ENCODE data around the gene ICE1. TPM values are rescaled to one million over a fixed set of nuclear protein-coding genes. Genes with fewer than 3 reads are reported as not detected.

Gene ICE1, protein sequence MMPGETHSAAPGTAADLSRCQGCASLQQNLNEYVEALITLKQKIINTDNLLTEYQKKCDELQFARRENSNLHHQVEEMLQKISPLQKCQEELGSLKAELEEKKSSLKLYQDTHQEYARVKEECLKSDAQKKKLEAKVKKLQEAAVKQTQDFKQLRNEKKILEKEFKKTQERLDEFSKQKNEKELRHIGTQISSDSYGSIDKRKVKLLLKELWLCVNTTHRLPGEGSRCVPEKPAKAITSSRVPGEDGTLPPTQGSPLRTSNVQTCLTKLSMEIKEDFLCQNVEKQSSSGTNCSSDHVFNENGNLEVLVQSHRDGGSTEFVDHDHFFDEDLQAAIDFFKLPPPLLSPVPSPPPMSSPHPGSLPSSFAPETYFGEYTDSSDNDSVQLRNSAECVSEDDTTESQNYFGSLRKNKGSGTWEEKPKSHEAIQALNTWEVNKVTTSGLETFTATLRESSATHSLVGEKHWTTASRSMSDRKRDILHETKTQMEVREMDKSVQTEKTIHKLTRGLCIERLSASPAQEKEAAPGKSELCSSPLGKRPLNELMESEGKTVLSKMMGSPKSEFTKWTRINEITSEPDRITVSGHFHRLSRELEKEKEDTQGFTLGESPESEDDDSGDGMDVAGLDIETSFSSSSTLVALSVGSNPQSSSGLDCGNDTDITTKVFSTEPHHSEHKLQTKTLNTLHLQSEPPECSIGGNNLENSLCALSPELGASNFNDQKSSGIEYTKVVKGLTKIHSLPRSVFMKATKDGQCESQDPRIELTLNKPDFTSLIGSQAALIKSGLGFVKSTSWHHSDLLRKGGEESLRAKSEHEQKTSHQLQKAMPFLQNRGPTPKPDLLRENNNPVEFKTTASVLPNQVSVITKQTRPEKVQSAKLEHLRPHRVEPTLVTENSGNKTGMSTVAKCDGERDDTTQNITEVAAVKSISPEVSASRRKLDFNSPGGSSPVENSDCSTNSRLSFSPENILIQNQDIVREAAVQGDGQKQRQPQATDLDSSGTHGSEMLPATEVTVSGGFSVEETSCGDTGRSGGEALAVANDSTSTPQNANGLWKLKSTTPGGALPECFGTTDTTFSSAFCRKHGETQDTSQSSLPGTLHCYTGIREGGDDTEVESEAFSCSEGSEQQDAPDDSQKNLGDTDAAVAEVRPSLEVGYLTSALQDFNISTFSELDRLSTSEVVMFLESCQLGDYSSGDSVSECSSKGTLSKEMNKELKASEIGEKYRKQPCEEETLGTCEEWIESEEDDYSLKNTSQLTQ (N-terminal part only)
- total RNA-seq = 10 to 100 TPM; 30.2 to 30.4 TPM

DNA sequence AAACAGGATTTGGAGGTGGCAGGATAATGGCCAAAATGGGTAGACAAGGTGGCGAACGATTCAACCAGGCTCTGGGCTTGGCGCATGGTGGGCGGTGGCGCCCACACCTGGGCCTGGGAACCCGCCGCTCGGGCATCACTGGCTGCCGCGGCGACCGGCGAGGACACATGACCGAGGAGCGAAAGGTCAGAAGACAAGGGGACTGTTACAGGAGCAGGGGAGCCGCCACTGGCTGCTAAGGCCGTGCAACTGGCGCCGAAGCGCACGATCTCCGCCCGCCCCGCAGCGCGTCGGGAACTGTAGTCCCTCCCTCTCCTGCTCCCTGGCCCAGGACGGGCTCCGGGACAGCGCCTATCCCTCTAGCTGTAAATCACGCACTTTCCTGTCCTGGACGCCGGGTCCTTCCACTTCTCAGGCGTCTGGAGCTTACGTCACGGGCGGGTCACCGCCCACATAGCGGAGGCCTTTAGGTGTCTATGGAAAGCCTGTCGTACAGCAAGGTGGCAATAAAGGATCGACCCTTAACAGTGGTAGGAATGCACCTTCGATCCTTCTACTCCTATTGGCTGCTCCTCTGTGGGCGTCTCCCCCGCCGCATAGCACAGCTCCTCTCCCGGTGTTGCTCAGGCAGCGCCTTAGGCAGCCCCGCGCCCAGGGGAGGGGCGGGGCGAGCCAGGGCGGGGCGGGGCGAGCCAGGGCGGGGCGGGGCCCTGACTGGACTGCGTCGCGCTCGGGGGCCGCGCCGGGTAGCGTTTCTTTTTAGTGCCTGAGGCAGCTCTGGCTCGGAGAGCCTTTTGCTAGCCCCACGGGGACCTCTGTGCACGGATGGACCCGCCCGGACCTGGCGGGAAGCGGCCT lies at the start of gene ICE1:
TSS of gene ICE1 (plus strand) at position 717 of the 858 bp plus-strand sequence. CDS start 239 bp downstream, outside the sequence.
- peaks cover 19% of the 10 kb centered on the region for H3K4me1 Mint-ChIP-seq (ENCODE audit: low read depth)

DNA sequence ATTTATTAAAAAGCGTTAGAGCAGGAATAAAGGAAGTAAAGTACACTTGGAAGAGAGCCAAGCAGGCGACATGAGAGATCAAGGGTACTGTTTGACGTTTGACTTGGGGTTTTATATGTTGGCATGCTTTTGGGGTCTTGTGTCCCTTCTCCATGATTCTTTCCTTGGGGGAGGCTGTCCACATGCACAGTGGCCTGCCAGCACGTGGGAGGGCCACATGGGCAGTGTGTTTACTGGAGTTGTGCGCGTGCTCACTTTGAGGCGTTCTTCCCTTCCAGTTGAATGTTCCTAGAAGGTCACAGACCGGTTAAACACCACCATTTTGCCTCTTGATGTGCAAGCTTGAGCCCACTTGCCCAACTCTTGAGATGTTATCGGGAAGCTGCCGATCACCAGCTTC lies 49.5 kb upstream of the ICE1 start:
- Mint-ChIP-seq H3K36me3 (ENCODE audit: low read depth) (no peaks in the 10 kb centered on the region), H3K4me3 (no peak overlapping the region), H3K9me3 (ENCODE audit: insufficient read depth) (no peaks in the 10 kb centered on the region), H3K4me1 (ENCODE audit: low read depth) (no peaks in the 10 kb centered on the region), H3K27ac (no peak overlapping the region), H3K27me3 (ENCODE audit: low read depth) (no peaks in the 10 kb centered on the region)
- ATAC-seq (no peak), DNase-seq (no peak)
- ChIA-PET POLR2A (no interaction called here), CTCF (no interaction called here)

More for the DNA sequence above, at the start of gene ICE1:
- peak; percentile 93 for ATAC-seq
- ChIA-PET CTCF (interaction anchor here (1.0 to 1.7 kb wide), 6 partner anchors 11 to 542 kb away, joined by 3 to 5 read pairs (median 3); no protein-coding TSS in a partner anchor), POLR2A (interaction anchor here (0.6 to 2.0 kb wide), 12 partner anchors 11 to 1291 kb away, joined by 3 to 8 read pairs (median 4); partner anchors contain the start of gene TENT4A)
- H3K27me3 Mint-ChIP-seq (ENCODE audit: low read depth) = no peaks in the 10 kb centered on the region
- no peaks in the 10 kb centered on the region for H3K36me3 Mint-ChIP-seq (ENCODE audit: low read depth)
- peak within 1 kb of the TSS; percentile 97 for H3K4me3 Mint-ChIP-seq
- H3K9me3 Mint-ChIP-seq (ENCODE audit: insufficient read depth) = no peaks in the 10 kb centered on the region
- DNase-seq = peak; percentile 95
- peak within 1 kb of the TSS; percentile 95 for H3K27ac Mint-ChIP-seq

DNA sequence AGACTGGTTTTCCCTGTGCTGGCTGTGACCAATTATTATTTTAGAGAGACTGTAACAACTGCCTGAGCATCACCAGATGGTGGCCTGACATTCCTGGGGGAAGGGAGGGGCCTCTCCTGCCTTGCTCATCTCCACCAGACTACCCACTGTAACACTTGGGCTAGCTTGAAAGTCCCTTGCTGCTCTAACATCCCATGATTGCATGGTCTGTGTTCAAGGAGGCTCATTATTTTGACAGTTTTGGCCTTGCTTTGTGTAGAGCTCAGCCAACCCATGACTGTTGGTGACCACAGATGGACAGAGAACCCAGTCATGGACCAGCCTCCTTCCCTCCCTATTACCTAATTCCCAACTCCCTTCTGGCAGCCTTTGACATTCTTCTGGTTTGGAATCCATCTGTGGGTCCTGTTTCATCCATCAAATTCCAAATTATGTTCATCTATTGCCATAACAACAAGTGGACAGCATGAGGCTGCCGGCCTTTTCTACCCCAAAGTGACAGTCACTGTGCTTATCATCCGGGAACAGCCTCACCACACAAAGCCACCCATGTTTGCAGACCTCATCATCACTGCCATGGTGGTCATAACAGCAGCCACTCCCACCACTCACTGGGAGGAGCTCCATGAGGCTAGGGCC lies 49.0 kb upstream of the ICE1 start:
- DNase-seq (no peak), ATAC-seq (no peak)
- Mint-ChIP-seq H3K27ac (no peak overlapping the region), H3K4me3 (no peak overlapping the region), H3K4me1 (ENCODE audit: low read depth) (no peaks in the 10 kb centered on the region), H3K27me3 (ENCODE audit: low read depth) (no peaks in the 10 kb centered on the region), H3K9me3 (ENCODE audit: insufficient read depth) (no peaks in the 10 kb centered on the region), H3K36me3 (ENCODE audit: low read depth) (no peaks in the 10 kb centered on the region)
- CTCF ChIA-PET = no interaction called here
- POLR2A ChIA-PET = no interaction called here

DNA sequence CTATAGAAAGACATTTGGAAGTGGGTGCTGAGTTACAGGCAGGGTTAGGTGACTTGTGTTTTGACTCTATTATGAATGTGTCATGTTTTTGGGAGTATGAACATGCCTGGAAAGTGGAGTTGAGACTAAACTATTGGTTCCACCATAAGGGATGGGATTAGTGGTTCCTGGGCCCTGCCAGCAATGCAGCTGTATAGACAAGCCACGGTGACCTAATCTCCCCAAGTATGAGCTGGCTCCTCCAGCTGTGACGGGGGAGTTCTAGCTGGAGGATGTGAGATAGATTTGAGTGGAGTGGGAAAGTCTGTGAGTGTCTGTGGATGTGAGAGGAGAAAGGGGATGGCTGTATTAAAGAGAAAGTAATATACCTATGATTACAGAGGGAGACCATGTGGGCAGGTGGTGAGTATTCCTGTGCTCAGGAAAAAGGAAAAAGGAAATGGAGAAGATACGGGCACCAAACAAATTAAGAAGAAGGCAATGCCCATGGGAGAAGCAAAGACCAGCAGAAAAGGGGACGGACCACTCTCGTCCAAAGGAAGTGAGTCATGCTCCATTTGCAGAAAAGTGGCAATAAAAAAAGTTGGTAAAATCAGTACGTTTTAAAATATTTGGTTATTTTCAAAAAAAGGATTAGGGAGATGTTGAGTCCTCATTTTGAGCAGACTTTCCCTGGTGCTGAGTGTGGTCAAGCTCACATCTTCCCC lies 48.3 kb upstream of the ICE1 start:
- H3K4me3 Mint-ChIP-seq = no peak overlapping the region

DNA sequence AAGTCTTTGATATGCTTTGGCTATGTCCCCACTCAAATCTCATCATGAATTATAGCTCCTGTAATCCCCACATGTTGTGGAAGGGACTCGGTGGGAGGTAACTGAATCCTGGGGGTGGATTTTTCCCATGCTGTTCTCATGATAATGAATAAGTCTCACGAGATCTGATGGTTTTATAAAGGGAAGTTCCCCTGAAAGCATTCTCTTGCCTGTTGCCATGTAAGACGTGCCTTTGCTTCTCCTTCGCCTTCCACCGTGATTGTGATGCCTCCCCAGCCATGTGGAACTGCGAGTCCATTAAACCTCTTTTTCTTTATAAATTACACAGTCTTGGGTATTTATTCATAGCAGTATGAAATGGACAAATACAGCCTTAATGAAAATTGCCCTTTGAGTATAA lies 44.7 kb upstream of the ICE1 start:
- H3K4me3 Mint-ChIP-seq = no peak overlapping the region
- no peak for DNase-seq
- H3K27ac Mint-ChIP-seq = no peak overlapping the region

More for the DNA sequence above, 48.3 kb upstream of the ICE1 start:
- H3K9me3 Mint-ChIP-seq (ENCODE audit: insufficient read depth) = no peaks in the 10 kb centered on the region
- no peaks in the 10 kb centered on the region for H3K27me3 Mint-ChIP-seq (ENCODE audit: low read depth)
- H3K27ac Mint-ChIP-seq = no peak overlapping the region
- ChIA-PET CTCF (no interaction called here), POLR2A (no interaction called here)
- H3K4me1 Mint-ChIP-seq (ENCODE audit: low read depth) = no peaks in the 10 kb centered on the region
- H3K36me3 Mint-ChIP-seq (ENCODE audit: low read depth) = no peaks in the 10 kb centered on the region
- ATAC-seq (no peak), DNase-seq (no peak)

DNA sequence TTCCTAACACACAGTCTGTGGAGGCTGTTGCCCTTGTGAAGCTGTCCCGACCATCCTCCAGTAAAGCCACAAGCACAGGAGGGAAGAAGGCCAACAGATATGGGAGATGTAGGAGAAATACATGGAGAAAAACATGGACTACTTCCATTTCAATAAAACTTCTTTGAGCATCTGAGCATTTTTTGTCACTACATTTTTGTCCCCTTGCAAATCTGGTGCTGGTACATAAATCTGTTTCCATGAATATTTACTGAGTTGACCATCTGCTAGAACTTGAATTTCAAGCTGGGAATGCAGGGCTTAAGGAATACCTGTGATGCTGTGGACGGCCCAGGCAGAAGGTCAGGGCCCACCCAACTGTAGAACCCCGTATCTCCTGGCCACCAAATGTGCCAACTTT lies 43.9 kb upstream of the ICE1 start:
- POLR2A ChIA-PET = no interaction called here
- H3K36me3 Mint-ChIP-seq (ENCODE audit: low read depth) = no peaks in the 10 kb centered on the region
- no peak for ATAC-seq
- no peaks in the 10 kb centered on the region for H3K27me3 Mint-ChIP-seq (ENCODE audit: low read depth)
- H3K4me1 Mint-ChIP-seq (ENCODE audit: low read depth) = no peaks in the 10 kb centered on the region
- H3K4me3 Mint-ChIP-seq = no peak overlapping the region
- H3K9me3 Mint-ChIP-seq (ENCODE audit: insufficient read depth) = no peaks in the 10 kb centered on the region
- no peak for DNase-seq
- CTCF ChIA-PET = no interaction called here
- no peak overlapping the region for H3K27ac Mint-ChIP-seq

More for the DNA sequence above, 44.7 kb upstream of the ICE1 start:
- Mint-ChIP-seq H3K27me3 (ENCODE audit: low read depth) (no peaks in the 10 kb centered on the region), H3K9me3 (ENCODE audit: insufficient read depth) (no peaks in the 10 kb centered on the region), H3K36me3 (ENCODE audit: low read depth) (no peaks in the 10 kb centered on the region), H3K4me1 (ENCODE audit: low read depth) (no peaks in the 10 kb centered on the region)
- ChIA-PET CTCF (no interaction called here), POLR2A (no interaction called here)
- no peak for ATAC-seq

DNA sequence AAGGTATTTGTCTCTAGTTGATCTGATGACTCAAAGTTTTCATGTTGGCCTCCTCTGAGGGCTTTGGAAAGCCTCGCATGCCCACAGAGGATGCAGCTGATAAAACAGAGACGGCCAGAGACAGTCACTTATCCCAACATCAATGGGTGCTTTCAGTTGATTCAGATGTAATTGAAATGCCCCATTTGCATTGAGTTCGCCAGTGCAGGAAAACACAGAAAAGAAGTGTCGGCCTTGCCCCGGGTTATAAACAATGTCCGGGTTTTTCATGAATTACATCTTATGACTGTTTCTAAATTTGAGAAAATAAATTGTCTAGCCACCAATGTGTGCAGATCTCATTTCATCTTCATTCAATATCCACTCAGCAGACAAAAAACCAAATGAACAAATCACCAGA lies 42.2 kb upstream of the ICE1 start:
- DNase-seq = no peak
- no peak for ATAC-seq
- Mint-ChIP-seq H3K4me3 (no peak overlapping the region), H3K36me3 (ENCODE audit: low read depth) (no peaks in the 10 kb centered on the region), H3K9me3 (ENCODE audit: insufficient read depth) (no peaks in the 10 kb centered on the region), H3K27me3 (ENCODE audit: low read depth) (no peaks in the 10 kb centered on the region), H3K4me1 (ENCODE audit: low read depth) (no peaks in the 10 kb centered on the region), H3K27ac (no peak overlapping the region)
- CTCF ChIA-PET = no interaction called here
- POLR2A ChIA-PET = no interaction called here

DNA sequence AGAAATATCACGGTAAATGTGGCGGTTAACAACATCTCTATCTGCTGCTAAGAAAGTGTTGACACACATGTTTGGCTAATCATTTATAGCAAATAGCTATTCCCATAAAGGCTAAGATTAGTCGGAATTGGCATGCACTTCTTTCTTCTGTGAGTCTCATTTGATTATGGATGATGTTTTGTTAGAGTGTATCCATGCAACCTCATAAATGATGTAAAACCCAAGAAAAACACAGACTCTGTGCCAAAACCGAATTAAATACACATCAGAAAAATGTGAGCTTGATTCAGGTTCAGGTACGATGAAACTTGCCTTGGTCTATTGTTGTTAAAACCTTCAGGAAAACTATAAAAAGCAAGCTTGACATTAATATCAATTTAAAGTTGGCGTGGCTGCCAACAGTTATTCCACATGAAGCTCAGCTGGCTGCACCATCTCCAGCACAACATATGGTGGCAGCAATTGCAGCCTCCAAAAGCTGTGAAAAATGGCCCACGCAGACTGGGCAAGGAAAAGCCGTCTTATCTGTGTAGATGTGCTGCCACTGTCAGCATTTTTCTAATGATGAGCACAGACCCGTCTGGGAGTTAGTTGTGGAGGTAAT lies 41.1 kb upstream of the ICE1 start:
- ChIA-PET POLR2A (no interaction called here), CTCF (no interaction called here)
- no peak overlapping the region for H3K4me3 Mint-ChIP-seq
- H3K27me3 Mint-ChIP-seq (ENCODE audit: low read depth) = no peaks in the 10 kb centered on the region
- no peaks in the 10 kb centered on the region for H3K4me1 Mint-ChIP-seq (ENCODE audit: low read depth)
- DNase-seq (no peak), ATAC-seq (no peak)
- no peaks in the 10 kb centered on the region for H3K9me3 Mint-ChIP-seq (ENCODE audit: insufficient read depth)
- H3K36me3 Mint-ChIP-seq (ENCODE audit: low read depth) = no peaks in the 10 kb centered on the region
- H3K27ac Mint-ChIP-seq = no peak overlapping the region

DNA sequence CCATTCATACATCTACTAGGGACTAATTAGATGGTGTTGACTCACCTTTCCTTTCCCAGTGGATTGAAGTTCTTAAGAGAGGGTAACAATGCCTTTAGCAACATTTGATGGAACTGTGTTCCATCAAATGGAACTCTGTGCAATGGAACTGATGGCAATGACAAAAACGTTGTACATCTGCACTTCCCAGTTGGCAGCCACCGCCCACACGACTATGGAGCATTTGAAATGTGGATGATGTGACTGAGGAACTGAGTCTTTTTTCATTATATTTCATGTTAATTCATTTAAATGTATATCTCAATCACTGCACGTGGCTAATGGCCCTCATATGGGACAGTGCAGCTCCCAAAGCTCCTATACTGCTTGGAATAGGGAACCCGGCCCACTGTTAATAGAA lies 39.0 kb upstream of the ICE1 start:
- ChIA-PET CTCF (no interaction called here), POLR2A (no interaction called here)
- Mint-ChIP-seq H3K4me1 (ENCODE audit: low read depth) (no peaks in the 10 kb centered on the region), H3K27me3 (ENCODE audit: low read depth) (no peaks in the 10 kb centered on the region), H3K36me3 (ENCODE audit: low read depth) (no peaks in the 10 kb centered on the region), H3K9me3 (ENCODE audit: insufficient read depth) (no peaks in the 10 kb centered on the region), H3K4me3 (no peak overlapping the region), H3K27ac (no peak overlapping the region)
- ATAC-seq = no peak
- no peak for DNase-seq

DNA sequence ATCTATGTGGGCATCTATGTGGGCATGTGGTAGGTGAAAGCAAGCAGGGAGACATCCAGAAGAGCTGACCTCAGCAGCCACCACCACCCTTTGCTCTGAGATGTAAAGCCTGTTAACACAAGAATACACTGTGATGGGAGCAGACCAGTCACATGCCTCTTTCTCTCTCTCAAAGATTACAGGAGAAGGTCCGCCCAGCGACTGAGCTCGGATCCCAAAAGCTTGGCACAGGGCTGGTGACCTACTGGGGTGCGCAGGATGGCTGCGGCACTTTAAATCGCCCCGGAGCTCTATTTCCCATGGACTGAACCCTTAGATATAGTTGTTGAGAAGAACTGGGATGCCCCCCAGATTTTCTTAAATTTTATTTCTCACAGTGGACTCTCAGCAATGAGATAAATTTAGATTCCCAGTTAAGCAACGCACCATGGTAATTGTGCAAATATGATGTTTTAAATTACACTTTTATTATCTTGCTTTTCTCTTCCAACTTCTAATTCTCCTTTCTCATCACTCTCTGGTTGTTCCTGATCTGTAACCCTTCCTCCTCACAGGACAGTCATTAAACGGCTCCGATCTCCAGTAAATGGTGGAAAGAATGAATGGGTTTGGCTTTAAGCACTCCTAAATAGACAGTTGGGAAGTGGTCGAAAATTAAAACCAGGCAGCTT lies 37.7 kb upstream of the ICE1 start:
- POLR2A ChIA-PET = no interaction called here
- no peaks in the 10 kb centered on the region for H3K4me1 Mint-ChIP-seq (ENCODE audit: low read depth)

More for the DNA sequence above, 37.7 kb upstream of the ICE1 start:
- ATAC-seq = no peak
- Mint-ChIP-seq H3K27ac (no peak overlapping the region), H3K36me3 (ENCODE audit: low read depth) (no peaks in the 10 kb centered on the region), H3K4me3 (no peak overlapping the region), H3K27me3 (ENCODE audit: low read depth) (no peaks in the 10 kb centered on the region), H3K9me3 (ENCODE audit: insufficient read depth) (no peaks in the 10 kb centered on the region)
- CTCF ChIA-PET = no interaction called here
- DNase-seq = no peak

All from activated CD8-positive, alpha-beta T cell treated with anti-CD3 and anti-CD28 coated beads, Interleukin-2, amount 10 ng/mL, durations not matched to agents 7 days and 5 days (primary cell).